Activated CD4-positive, alpha-beta T cell treated with anti-CD3 and anti-CD28 coated beads for 48 hours (primary cell): ENCODE results near the gene OR51V1.
"Not testable (repeated sequence)": the region's sequence is repeated elsewhere in the genome, so short reads cannot be mapped to it uniquely, and the experiment has no call there.

Source experiments
- DNase-seq: peaks from one replicate; pipeline ENCODE4 v3.0.0-alpha.2; 2020

The OR51V1 gene, protein sequence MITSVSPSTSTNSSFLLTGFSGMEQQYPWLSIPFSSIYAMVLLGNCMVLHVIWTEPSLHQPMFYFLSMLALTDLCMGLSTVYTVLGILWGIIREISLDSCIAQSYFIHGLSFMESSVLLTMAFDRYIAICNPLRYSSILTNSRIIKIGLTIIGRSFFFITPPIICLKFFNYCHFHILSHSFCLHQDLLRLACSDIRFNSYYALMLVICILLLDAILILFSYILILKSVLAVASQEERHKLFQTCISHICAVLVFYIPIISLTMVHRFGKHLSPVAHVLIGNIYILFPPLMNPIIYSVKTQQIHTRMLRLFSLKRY

DNA sequence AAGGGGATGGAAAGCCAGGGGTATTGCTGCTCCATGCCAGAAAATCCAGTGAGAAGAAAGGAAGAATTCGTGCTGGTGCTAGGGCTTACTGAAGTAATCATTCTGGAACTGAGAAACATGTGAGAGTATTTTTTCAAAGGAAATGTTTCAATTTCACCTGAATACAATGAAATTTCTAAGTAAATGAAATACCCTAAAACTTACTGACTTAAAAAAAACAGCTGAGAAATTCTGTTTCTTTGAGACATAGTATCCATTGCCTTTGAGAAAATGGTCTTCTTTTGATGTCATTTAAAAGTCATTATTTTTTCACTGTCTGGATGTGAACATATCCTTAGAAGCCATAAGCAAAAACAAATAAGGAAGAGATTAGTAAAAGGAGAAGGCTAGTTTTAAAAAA lies at the start of gene OR51V1:
Gene OR51V1, minus strand, starts transcription at position 101 of the 400 bp plus-strand sequence. Its CDS starts 0 bp downstream, at position 101.
- DNase-seq: no peak

DNA sequence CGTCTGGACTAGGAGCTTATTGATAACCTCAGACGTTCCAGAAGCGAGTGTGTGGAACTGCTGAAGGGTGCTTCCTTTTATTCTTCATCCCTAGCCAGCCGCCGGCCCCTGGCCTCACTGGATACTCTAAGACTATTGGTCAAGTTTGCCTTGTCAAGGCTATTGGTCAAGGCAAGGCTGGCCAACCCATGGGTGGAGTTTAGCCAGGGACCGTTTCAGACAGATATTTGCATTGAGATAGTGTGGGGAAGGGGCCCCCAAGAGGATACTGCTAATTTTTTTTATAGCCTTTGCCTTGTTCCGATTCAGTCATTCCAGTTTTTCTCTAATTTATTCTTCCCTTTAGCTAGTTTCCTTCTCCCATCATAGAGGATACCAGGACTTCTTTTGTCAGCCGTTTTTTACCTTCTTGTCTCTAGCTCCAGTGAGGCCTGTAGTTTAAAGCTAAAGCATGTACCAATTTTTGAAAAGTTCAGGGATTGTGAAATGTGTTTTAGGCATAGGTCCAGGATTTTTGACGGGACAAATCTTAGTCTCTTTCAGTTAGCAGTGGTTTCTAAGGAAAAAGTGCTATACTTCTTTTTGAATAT lies 49.4 kb upstream of the OR51V1 start, which contains the start of gene HBG1:
Gene HBG1, minus strand, starts transcription at position 51 of the 590 bp plus-strand sequence. CDS start 53 bp downstream, outside the sequence.
- not testable (repeated sequence) for DNase-seq

DNA sequence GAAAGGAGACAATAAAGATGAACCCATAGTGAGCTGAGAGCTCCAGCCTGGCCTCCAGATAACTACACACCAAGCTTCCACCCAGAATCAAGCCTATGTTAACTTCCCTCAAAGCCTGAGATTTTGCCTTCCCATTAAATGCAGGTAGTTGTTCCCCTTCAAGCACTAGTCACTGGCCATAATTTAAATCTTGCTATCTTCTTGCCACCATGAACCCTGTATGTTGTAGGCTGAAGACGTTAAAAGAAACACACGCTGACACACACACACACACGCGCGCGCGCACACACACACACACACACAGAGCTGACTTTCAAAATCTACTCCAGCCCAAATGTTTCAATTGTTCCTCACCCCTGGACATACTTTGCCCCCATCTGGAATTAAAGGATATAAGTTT lies 48.0 kb upstream of the OR51V1 start:
- not testable (repeated sequence) for DNase-seq

DNA sequence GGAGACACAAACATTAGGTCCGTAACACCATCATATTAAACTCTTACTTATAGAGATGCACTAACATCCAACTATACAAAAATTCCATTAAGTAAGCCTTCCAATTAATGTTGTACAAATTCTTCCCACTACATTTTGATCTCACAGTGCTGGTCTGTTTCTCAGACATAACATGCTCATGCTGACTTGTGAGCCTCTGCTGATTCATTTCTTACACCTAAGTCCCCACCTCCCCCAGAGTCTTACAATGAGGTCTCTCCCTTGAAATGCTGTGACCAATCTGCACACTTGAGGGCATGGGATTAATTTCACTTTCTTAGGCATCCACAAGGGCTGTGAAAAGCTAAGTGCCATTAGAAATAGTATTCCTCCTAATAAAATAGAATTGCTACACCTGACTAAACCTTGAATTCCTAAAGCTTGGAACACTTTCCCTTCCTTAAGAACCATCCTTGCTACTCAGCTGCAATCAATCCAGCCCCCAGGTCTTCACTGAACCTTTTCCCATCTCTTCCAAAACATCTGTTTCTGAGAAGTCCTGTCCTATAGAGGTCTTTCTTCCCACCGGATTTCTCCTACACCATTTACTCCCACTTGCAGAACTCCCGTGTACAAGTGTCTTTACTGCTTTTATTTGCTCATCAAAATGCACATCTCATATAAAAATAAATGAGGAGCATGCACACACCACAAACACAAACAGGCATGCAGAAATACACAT lies 47.1 kb upstream of the OR51V1 start:
- no peak for DNase-seq

DNA sequence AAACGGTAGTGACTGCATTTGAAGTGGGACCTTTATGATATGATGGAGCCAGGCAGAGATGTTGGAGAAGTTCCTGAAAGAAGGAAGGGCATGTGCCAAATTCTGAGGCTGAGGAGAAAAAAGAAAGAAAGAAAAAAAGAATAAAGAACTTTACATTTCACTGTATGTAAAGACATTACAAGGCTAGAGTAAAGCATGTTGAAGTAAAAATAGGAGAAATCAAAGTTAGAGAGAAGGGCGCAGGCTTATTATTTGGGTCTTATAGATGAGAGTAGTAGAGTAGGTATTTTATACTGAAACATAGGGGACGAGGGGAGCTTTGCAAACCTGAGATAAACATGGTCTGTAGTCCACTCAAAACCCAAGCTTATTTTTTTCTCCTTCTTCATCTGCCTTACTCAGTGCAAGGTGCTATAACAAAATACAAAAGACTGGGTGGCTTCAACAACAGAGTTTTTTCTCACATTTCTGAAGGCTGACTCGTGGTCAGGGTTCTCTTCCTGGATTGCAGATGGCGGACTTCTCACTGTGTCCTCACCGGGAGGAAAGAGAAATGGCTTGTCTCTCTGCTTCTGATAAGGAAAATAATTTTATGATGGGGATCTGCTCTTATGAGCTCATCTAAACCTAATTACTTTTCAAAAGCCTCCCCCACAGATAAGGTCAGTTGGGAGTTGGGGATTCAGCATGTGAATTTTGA lies 46.4 kb upstream of the OR51V1 start:
- DNase-seq: no peak

DNA sequence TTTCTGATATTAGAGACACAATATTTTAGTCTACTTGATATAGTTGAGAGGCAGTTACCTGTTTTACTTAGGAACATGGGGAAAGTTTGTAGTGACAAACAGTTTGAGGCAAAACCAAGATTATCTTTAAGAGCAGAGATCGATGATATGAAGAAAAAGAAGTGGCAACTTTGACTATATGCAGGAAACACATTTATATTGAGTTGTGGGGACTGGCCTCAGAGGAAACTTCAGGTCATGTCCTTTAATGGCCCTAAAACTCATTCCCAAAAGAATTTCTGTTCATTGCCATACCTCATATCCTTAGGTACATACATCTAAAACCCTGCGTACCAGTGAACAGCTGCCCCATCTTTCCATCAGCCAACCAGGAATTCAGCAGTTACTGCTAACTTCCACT lies 44.7 kb upstream of the OR51V1 start:
- DNase-seq: no peak

DNA sequence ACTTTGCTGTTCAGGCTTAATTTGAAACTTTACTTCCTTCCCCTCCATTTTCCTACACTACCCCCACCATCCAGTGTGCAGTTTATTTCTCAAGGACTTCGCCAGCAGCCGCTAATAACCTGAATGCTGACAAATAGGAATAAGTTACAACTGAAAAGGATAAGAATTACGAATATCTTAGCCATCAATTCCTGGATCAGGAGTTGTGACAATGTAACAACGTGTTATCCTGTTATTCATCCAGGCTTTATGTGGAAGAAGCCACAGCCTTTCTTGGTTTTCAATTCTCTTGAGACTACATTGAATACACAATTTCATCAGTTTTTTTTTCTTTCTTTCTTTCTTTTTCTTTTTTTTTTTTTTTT lies 43.3 kb upstream of the OR51V1 start:
- DNase-seq: no peak

DNA sequence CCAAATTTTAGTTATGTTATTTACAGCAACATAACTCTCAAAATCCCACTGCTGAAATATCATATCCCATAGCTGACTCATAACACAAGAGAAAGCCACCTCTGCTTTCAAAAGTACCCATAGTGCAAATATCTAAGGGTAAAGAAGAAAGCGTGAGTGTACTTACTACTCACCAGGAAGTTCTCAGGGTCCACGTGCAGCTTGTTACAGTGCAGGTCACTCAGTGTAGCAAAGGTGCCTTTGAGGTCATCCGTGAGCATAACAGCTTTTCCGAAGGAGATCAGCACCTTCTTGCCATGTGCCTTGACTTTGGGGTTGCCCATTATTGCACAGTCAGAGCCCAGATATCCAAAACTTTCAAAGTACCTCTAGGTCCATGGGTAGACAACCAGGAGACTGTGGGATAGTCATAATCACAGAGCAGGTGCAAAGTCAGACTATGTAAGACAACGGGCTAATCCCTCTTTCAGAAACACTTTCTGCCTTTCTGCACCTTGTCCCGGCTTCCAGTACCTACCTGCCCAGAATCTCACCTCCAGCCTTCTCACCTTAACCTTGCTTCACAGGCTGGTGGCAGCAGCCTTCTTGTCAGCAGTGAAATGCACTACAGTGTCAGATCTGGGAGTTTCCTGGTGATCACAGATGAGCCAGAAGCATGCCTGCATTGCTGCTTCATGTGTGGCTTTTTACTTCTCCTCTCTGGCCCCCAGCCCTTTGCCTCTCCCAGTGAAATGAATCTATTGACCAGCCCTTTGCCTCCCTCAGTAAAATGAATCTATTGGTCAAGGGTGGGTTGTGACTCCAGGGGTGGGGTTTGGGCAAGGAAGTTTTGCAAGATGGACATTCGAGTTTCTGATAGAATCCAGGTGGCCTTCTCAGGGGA lies 42.7 kb upstream of the OR51V1 start:
- DNase-seq: no peak

DNA sequence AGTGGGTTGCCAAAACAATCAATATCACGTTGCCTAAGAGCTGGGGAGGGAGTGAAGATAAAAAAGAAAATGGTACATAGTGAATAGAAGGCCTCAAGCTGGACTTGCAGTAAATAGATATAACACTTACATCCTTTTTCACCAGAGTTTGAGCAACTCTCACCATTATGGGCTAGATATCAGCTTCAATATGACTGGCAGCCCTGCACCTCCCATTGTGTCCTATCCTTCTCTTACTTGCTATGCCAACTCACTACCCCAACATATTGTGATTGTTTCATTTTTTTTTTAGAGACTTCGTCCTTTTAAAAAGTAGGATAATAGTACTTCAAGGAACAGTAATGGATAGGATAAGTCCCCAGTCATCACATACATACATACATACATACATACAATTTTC lies 41.7 kb upstream of the OR51V1 start:
- DNase-seq: no peak

DNA sequence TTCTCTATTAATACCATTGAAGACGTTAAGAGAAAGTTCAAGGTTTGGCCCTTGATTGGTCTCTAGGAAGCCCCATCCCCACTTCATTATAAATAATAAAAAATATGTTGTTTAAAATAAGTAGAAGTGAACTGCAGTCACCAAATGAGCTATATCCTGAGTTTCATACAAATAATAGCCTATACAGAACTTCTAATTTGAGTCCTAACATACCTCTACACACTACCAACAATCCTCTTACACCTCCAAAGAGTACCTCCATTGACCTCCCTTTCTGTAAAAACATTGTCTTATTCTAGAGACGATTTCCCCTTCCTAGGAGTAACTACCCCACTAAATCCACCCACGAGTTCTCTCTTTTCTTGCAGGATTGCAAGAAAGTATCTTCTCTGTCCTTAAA lies 41.0 kb upstream of the OR51V1 start:
- DNase-seq: no peak

DNA sequence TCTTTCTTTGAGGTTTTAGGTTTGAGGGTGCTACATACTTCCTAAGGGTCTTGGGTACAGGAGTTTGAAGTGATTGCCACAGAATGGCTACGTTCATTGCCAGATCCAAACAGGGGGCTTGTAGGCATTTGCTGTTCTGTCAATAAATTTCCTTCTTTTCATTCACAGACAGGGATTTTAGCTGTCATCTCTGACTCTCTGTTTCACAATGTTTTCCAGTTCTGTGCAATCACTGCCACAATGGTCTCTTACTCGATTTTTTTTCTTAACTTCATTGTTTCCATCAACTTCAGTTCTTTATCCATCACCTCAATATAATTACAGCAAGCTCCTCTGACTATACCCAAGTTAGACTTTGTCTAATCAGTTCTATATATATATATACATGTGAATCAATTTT lies 40.0 kb upstream of the OR51V1 start:
- DNase-seq: no peak

DNA sequence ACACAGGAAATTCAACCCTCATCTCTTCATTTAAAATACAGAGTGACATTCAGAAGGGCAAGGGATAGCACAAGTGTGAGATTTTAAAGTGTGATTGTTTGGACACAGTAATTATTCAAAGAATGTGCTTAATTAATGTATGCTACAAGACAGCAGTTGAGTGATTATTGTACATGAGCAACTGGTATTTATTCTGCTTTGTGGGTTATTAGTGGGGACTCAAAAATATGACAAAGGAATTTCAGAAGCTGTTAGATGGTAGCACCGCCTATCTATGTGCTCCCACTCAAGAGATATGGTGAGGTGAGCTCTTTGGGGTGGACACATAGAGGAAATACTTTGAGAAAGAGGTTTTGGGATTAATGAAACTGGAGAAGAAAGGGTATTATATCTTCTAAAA lies 39.6 kb upstream of the OR51V1 start:
- DNase-seq: no peak

DNA sequence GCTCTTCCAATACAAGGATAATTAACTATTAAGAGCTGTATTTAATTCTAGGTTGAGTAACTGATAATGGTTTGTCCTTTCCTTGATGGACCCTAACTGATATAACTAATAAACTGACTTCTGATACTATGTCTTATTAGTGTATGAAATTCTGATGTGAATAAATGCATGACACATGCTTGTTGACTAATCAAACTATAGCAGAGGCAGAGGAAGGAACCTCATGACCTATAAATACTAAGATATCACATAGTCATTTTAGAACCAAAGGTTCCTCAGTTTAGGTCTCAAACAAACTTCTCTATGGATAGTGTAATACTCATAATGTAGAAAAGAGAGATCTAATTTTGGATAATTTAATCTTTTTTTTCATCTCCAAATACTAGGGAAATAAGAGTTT lies 38.6 kb upstream of the OR51V1 start:
- no peak for DNase-seq

DNA sequence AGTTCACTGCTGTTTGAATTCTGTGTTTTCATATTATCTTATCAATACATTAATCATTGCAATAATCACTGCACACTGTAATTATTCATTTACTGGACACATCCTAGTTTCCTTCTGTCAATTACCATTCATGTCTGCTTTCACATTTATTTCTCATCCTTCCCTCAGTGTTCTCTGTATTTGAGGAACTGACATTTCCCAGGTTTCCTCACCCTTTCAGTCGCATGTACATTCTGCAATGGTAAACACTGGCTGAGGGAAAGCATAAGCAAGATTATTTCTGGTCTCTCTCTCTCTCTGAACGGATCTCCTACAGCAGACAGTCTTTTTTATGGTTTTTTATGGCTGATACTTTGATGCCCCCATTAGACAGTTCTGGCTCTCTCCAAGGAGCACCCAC lies 38.0 kb upstream of the OR51V1 start:
- DNase-seq: no peak

DNA sequence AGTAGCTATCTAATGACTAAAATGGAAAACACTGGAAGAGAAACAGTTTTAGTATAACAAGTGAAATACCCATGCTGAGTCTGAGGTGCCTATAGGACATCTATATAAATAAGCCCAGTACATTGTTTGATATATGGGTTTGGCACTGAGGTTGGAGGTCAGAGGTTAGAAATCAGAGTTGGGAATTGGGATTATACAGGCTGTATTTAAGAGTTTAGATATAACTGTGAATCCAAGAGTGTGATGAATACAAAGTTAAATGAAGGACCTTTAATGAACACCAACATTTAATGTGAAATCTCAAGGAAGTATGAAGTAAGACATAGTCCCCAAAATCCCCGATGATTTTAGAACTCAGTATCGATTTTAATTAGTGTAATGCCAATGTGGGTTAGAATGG lies 36.9 kb upstream of the OR51V1 start:
- DNase-seq: no peak

DNA sequence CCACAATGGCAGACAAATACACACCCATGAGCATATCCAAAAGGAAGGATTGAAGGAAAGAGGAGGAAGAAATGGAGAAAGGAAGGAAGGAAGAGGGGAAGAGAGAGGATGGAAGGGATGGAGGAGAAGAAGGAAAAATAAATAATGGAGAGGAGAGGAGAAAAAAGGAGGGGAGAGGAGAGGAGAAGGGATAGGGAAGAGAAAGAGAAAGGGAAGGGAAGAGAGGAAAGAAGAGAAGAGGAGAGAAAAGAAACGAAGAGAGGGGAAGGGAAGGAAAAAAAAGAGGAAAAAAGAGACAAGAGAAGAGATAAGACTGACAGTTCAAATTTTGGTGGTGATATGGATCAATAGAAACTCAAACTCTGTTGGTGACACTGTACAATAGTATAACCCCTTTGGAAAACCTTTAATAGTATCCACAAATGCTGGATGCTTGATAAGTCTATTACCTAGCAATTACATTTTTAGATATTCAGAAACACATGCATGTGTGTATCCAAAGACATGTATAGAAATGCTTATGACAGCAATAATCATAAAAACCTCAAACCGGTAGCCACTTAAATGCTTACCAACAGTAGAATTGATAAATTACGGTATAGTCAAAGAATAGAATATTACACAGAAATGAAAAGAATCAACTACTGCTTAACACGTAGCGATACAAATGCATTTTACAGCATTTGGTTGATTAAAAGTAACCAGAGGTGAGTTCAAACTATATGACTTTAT lies 35.0 kb upstream of the OR51V1 start:
- DNase-seq: no peak

DNA sequence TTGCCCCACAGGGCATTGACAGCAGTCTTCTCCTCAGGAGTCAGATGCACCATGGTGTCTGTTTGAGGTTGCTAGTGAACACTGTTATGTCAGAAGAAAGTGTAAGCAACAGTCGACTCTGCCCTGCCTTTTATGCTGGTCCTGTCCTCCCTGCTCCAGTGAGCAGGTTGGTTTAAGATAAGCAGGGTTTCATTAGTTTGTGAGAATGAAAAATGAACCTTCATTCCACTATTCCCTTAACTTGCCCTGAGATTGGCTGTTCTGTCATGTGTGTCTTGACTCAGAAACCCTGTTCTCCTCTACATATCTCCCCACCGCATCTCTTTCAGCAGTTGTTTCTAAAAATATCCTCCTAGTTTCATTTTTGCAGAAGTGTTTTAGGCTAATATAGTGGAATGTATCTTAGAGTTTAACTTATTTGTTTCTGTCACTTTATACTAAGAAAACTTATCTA lies 33.9 kb upstream of the OR51V1 start, which contains the start of gene HBD:
Gene HBD, minus strand, starts transcription at position 103 of the 454 bp plus-strand sequence. Its CDS starts 50 bp downstream, at position 53.
- DNase-seq: no peak

DNA sequence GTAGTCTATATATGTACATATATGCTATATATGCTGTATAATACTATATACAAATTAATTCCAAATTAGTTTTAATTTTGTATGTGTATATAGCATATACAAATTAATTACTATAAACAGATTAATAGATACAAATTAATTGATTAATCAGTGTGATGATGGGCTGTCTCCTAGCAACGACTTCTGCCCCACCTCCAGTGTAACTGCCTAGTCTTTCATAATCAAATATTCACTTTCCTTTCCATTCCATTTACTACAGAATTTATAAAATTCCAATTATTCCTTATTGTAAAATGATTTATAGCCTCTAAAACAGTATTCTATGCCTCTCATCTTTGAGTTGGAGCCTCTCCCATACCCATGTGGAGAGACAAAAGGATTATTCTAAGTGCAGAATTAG lies 32.8 kb upstream of the OR51V1 start:
- no peak for DNase-seq

DNA sequence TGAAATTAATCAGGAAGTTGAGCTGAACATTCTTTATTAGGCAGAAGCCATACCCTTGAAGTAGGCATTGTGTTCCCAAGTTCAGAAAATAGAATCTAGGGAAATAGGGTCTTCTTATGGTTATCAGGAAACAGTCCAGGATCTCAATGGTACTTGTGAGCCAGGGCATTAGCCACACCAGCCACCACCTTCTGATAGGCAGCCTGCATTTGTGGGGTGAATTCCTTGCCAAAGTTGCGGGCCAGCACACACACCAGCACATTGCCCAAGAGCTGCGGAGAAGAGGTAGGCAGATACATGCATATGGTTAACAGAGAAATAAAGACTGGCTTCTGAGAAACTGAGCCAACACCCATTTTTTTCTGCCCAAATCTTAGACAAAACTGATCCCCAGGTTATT lies 32.3 kb upstream of the OR51V1 start:
- DNase-seq: no peak

DNA sequence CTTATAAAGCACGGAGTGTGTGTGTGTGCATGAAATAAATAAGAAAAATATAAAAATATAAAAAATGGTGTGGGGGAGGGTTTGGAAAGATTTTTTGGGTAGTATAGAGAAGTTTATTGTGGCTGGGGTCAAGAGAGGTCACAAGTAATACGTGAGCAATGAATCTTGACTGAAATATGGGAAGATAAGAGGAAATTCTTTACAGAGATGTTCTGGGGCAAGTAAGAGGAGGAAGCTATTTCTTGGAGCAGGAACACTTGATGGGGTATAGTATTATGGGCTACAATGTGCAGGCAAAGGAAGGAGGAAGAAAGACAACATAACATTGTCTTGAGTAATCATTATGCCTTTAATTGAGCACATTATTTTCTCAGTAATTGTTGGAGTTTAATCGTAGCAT lies 31.7 kb upstream of the OR51V1 start:
- DNase-seq: no peak

DNA sequence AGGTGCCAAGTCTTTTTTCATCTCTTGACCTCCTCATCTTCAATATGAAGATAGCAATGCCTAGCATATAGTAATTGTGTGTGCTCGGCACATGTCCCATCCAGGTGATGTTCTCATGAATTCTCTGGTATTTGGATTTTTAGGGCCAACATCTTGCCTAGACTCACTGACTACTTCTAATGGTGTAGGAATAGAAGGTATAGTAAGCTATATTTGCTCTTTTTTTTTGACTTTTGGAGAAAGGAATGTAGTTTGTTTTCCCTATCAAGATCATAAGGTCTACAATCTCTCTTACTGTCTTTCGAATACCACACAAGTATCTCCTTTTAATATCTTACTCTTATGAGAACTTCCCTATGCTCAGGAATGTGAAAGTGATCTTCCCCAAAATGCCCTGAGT lies 30.6 kb upstream of the OR51V1 start:
- DNase-seq: no peak

DNA sequence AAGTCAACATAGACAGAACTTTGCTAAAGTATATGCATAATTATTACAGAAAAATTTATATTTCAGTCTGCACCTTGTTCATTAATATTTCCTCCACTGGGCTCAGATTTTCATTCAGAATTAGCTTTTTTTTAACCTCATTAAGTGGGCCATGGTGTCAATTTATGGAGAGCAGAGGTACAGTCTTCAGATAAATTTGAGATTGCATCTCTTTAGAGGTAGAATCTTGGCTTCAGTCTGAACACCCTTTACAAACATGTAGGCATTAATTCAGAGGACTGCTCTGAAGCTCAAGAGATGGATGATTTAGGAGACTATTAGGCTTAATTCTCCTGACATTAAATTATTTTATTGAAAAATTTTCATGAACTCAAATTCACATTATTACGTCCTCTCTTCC lies 29.8 kb upstream of the OR51V1 start:
- no peak for DNase-seq
